ENCODE results near the gene TLNRD1.

GRCh38 chr15:80997692-80998091 is 3.0 kb upstream of the TLNRD1 start:
- no peak for TF ChIP-seq CTCF (IDR thresholded peaks at IDR 0.05)
- TF ChIP-seq POLR2AphosphoS5 (IDR thresholded peaks at IDR 0.05) = no peak
- TF ChIP-seq POLR2A (IDR thresholded peaks at IDR 0.05) = no peak
- TF ChIP-seq EP300 (IDR thresholded peaks at IDR 0.05; ENCODE audit: low read depth) = no peak

Measured in transverse colon (tissue), 4 donors.